ENCODE results near the gene AOC1.

DNA sequence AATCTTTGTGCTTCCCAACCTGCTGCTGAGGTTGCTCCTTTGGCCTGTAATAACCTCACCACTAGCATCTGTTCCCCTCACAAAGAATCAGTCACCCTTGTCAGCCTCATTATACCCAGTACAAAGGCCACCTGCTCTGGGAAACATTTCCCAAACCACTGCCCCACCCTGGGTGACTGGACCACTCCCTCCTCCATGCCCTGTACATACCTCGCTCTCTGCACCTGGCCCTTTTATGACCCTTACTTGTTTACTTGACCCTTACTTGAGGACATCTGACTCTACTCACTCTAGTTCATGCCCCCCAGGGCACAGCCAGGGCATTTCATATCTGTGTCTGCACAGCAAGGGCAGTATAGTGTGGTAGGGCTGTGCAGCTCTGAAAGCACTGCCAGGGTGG is 21.4 kb upstream of the AOC1 start:
- TF ChIP-seq, protein P1, sequence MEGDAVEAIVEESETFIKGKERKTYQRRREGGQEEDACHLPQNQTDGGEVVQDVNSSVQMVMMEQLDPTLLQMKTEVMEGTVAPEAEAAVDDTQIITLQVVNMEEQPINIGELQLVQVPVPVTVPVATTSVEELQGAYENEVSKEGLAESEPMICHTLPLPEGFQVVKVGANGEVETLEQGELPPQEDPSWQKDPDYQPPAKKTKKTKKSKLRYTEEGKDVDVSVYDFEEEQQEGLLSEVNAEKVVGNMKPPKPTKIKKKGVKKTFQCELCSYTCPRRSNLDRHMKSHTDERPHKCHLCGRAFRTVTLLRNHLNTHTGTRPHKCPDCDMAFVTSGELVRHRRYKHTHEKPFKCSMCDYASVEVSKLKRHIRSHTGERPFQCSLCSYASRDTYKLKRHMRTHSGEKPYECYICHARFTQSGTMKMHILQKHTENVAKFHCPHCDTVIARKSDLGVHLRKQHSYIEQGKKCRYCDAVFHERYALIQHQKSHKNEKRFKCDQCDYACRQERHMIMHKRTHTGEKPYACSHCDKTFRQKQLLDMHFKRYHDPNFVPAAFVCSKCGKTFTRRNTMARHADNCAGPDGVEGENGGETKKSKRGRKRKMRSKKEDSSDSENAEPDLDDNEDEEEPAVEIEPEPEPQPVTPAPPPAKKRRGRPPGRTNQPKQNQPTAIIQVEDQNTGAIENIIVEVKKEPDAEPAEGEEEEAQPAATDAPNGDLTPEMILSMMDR (conservative IDR thresholded peaks at IDR 0.05; ENCODE audit: low read depth, low read length): no peak
- TF ChIP-seq ELK1 (IDR thresholded peaks at IDR 0.05; ENCODE audit: borderline replicate concordance, low read depth, low read length): no peak
